Stimulated activated CD8-positive, alpha-beta memory T cell treated with anti-CD3 and anti-CD28 coated beads, Interleukin-4, amount 100 ng/mL, for 24 hours (primary cell): ENCODE data around the gene APOA1.

Source experiments
- DNase-seq: peaks from one replicate; pipeline ENCODE4 v3.0.0-alpha.2; 2020; ENCODE audit warnings: low read depth

APOA1 gene

GRCh38 chr11:116833816-116834534, 3.4 kb downstream of the APOA1 start:
- DNase-seq, result no peak

GRCh38 chr11:116833491-116833815, 4.0 kb downstream of the APOA1 start:
- no peak for DNase-seq

GRCh38 chr11:116832350-116833290, 4.8 kb downstream of the APOA1 start:
- no peak for DNase-seq

GRCh38 chr11:116831790-116832349, 5.6 kb downstream of the APOA1 start:
- DNase-seq, result no peak

- no peak for DNase-seq
Measured at GRCh38 chr11:116830184-116830912, 7.1 kb downstream of the APOA1 start.

- DNase-seq, result no peak
Measured at GRCh38 chr11:116829525-116830183, 7.8 kb downstream of the APOA1 start, which contains the start of gene APOC3. APOC3 (plus strand) TSS chr11:116829907; CDS start chr11:116830583, 676 bp downstream.

- no peak for DNase-seq
Measured at GRCh38 chr11:116828632-116829524, 8.5 kb downstream of the APOA1 start.

- DNase-seq, result no peak
Measured at GRCh38 chr11:116827461-116827860, 10.0 kb downstream of the APOA1 start.

- no peak for DNase-seq
Measured at GRCh38 chr11:116826751-116827431, 10.5 kb downstream of the APOA1 start.

- DNase-seq, result no peak
Measured at GRCh38 chr11:116825854-116826750, 11.3 kb downstream of the APOA1 start.

GRCh38 chr11:116825434-116825833, 12.0 kb downstream of the APOA1 start:
- no peak for DNase-seq

GRCh38 chr11:116823031-116823843, 14.2 kb downstream of the APOA1 start, which contains the start of gene APOA4:
APOA4 (minus strand) TSS chr11:116823304; CDS start chr11:116823191, 113 bp downstream.
- DNase-seq, result no peak

GRCh38 chr11:116822575-116822974, 14.8 kb downstream of the APOA1 start:
- DNase-seq, result no peak

- DNase-seq, result no peak
Measured at GRCh38 chr11:116821050-116821918, 16.1 kb downstream of the APOA1 start.

GRCh38 chr11:116819049-116819448, 18.4 kb downstream of the APOA1 start:
- no peak for DNase-seq

GRCh38 chr11:116814502-116814901, 22.9 kb downstream of the APOA1 start:
- DNase-seq, result no peak
